ENCODE data around the gene STK32B. TPM values are rescaled to one million over a fixed set of nuclear protein-coding genes. Genes with fewer than 3 reads are reported as not detected.

The STK32B gene
- total RNA-seq, 1 donor from 2014 or later, result 0.56 TPM

DNA sequence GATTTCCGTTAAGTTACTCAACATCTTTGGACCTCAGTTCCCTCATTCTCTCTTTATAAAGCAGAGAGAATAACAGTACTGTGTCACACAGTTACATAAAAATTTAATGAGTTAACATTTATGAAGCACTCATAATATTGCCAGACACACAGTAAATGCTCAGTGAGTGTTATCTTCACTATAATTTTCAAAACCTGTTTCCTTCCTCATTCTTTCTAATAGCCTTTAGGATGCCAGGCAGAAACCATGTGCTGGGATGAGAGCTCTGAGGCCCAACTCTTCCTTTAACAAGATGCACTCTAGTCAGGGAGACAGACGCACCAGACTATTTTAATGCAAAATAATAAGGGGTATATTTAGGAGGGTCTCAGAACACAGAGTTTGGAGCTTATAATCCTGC, 208.2 kb downstream of the STK32B start:
- Mint-ChIP-seq H3K9me3 (ENCODE audit: unreplicated experiment) (no peaks in the 10 kb centered on the region), H3K4me3 (ENCODE audit: unreplicated experiment) (no peak overlapping the region), H3K27me3 (ENCODE audit: unreplicated experiment) (no peaks in the 10 kb centered on the region), H3K27ac (ENCODE audit: unreplicated experiment) (no peak overlapping the region), H3K4me1 (ENCODE audit: unreplicated experiment) (no peaks in the 10 kb centered on the region), H3K36me3 (ENCODE audit: low read depth, unreplicated experiment) (no peaks in the 10 kb centered on the region)
- TF ChIP-seq CTCF (IDR thresholded peaks at IDR 0.05; ENCODE audit: unreplicated experiment), result no peak
- DNase-seq (ENCODE audit: low spot score), result no peak

GRCh38 chr4:5260121-5260520, 208.8 kb downstream of the STK32B start:
- H3K27me3 Mint-ChIP-seq (ENCODE audit: unreplicated experiment), result no peaks in the 10 kb centered on the region
- H3K36me3 Mint-ChIP-seq (ENCODE audit: low read depth, unreplicated experiment), result no peaks in the 10 kb centered on the region
- TF ChIP-seq CTCF (IDR thresholded peaks at IDR 0.05; ENCODE audit: unreplicated experiment), result no peak
- no peaks in the 10 kb centered on the region for H3K9me3 Mint-ChIP-seq (ENCODE audit: unreplicated experiment)
- H3K4me3 Mint-ChIP-seq (ENCODE audit: unreplicated experiment), result no peak overlapping the region
- no peak for DNase-seq (ENCODE audit: low spot score)
- H3K27ac Mint-ChIP-seq (ENCODE audit: unreplicated experiment), result no peak overlapping the region
- no peaks in the 10 kb centered on the region for H3K4me1 Mint-ChIP-seq (ENCODE audit: unreplicated experiment)

- H3K27me3 Mint-ChIP-seq (ENCODE audit: unreplicated experiment), result no peaks in the 10 kb centered on the region
- no peak overlapping the region for H3K4me3 Mint-ChIP-seq (ENCODE audit: unreplicated experiment)
- no peaks in the 10 kb centered on the region for H3K9me3 Mint-ChIP-seq (ENCODE audit: unreplicated experiment)
- no peaks in the 10 kb centered on the region for H3K36me3 Mint-ChIP-seq (ENCODE audit: low read depth, unreplicated experiment)
- no peak overlapping the region for H3K27ac Mint-ChIP-seq (ENCODE audit: unreplicated experiment)
- no peaks in the 10 kb centered on the region for H3K4me1 Mint-ChIP-seq (ENCODE audit: unreplicated experiment)
- no peak for TF ChIP-seq CTCF (IDR thresholded peaks at IDR 0.05; ENCODE audit: unreplicated experiment)
- no peak for DNase-seq (ENCODE audit: low spot score)
Observed at GRCh38 chr4:5261866-5262265, 210.6 kb downstream of the STK32B start.

DNA sequence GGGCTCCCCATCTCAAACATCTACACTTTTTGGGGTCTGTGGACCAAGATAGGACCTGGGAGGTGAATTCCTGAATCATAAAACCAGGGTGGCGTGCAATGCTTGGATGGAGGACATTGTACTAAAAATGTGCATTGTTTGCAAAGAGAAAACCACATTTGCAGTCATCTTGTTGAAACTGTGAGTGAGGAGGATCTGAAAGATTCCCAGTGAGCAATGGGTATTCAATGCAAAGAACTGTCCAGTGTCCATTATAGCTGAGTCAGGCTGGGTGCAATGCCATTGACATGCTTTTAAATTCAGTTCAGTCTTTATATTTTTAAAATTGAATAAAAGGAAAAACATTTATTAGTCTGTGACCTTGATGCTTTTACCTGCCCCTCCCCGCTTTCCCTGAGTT, 215.7 kb downstream of the STK32B start:
- Mint-ChIP-seq H3K4me1 (ENCODE audit: unreplicated experiment) (no peaks in the 10 kb centered on the region), H3K4me3 (ENCODE audit: unreplicated experiment) (no peak overlapping the region), H3K9me3 (ENCODE audit: unreplicated experiment) (no peaks in the 10 kb centered on the region), H3K36me3 (ENCODE audit: low read depth, unreplicated experiment) (no peaks in the 10 kb centered on the region), H3K27me3 (ENCODE audit: unreplicated experiment) (no peaks in the 10 kb centered on the region), H3K27ac (ENCODE audit: unreplicated experiment) (no peak overlapping the region)
- no peak for DNase-seq (ENCODE audit: low spot score)
- no peak for TF ChIP-seq CTCF (IDR thresholded peaks at IDR 0.05; ENCODE audit: unreplicated experiment)

DNA sequence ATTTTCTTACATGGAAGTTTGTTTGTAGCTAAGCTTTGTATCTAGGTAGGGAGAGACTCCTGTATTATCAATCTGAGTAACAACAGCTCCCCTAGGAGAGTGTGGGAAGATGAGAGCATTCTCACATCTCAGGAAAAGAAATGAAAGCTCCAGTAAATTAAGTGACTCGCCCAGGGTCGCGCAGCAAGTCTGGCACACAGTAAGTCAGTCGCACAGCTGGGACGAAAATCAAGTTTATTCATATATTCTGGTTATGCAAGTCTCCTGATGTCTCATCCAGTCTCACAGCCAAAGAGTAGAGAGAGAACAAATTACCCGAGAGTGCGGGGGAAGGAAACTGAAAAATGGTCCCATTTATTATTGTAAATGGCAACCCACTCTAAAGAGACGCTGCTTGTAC, 216.1 kb downstream of the STK32B start:
- Mint-ChIP-seq H3K4me3 (ENCODE audit: unreplicated experiment) (no peak overlapping the region), H3K36me3 (ENCODE audit: low read depth, unreplicated experiment) (no peaks in the 10 kb centered on the region), H3K27ac (ENCODE audit: unreplicated experiment) (no peak overlapping the region), H3K27me3 (ENCODE audit: unreplicated experiment) (no peaks in the 10 kb centered on the region), H3K9me3 (ENCODE audit: unreplicated experiment) (no peaks in the 10 kb centered on the region), H3K4me1 (ENCODE audit: unreplicated experiment) (no peaks in the 10 kb centered on the region)
- TF ChIP-seq CTCF (IDR thresholded peaks at IDR 0.05; ENCODE audit: unreplicated experiment), result no peak
- DNase-seq (ENCODE audit: low spot score), result no peak
